ENCODE results near the gene PLCD3.

- TF ChIP-seq CTCF (IDR thresholded peaks at IDR 0.05) = no peak
- no peak for TF ChIP-seq POLR2A (IDR thresholded peaks at IDR 0.05)
- TF ChIP-seq POLR2AphosphoS5 (IDR thresholded peaks at IDR 0.05) = no peak
- TF ChIP-seq EP300 (IDR thresholded peaks at IDR 0.05) = no peak
Observed at GRCh38 chr17:45104497-45104896, 27.8 kb downstream of the PLCD3 start.

Data from gastroesophageal sphincter (tissue), 3 donors.